Mesenchymal stem cell (in vitro differentiated cells and primary cell): ENCODE measurements around the gene TGFBR2.

Source experiments
- DNase-seq: peaks from one replicate; pipeline ENCODE4 v3.0.0-alpha.2; 2013
- H2AFZ ChIP-seq: one replicate; pipeline ENCODE4 v1.6.1; 2013; ENCODE audit warnings: low read depth, mild to moderate bottlenecking, control low read depth, inconsistent platforms, low read length, moderate library complexity
- H2AK5ac ChIP-seq: 2 replicates; pipeline ENCODE4 v1.6.1; 2013; ENCODE audit warnings: low read length, moderate library complexity, mild to moderate bottlenecking, inconsistent platforms; ENCODE audit not compliant: severe bottlenecking
- H2BK120ac ChIP-seq: one replicate; pipeline ENCODE4 v1.6.1; 2013; ENCODE audit warnings: low read depth, mild to moderate bottlenecking, inconsistent platforms, low read length, moderate library complexity
- H2BK12ac ChIP-seq, 2 experiments: one replicate each; pipeline ENCODE4 v1.6.1; 2013; ENCODE audit warnings: inconsistent platforms in 2 of 2, low read length in 2 of 2, mild to moderate bottlenecking in 2 of 2, moderate library complexity in 2 of 2, control low read depth in 1 of 2
- H2BK15ac ChIP-seq: one replicate; pipeline ENCODE4 v1.6.1; 2013; ENCODE audit warnings: mild to moderate bottlenecking, low read depth, inconsistent platforms; ENCODE audit not compliant: poor library complexity, severe bottlenecking
- H2BK5ac ChIP-seq: 2 replicates; pipeline ENCODE4 v1.6.1; 2013; ENCODE audit warnings: low read depth, mild to moderate bottlenecking, low read length, control low read depth, inconsistent platforms; ENCODE audit not compliant: poor library complexity, severe bottlenecking
- H3K14ac ChIP-seq, 2 experiments: one replicate each; pipeline ENCODE4 v1.6.1; 2013; ENCODE audit warnings: inconsistent platforms in 2 of 2, low read length in 2 of 2, control low read depth in 1 of 2, mild to moderate bottlenecking in 1 of 2, moderate library complexity in 1 of 2
- H3K18ac ChIP-seq, 2 experiments: one replicate each; pipeline ENCODE4 v1.6.1; 2013; ENCODE audit warnings: inconsistent platforms in 2 of 2, low read length in 2 of 2, control low read depth in 1 of 2, low read depth in 1 of 2, mild to moderate bottlenecking in 1 of 2
- H3K23ac ChIP-seq, 2 experiments: one replicate each; pipeline ENCODE4 v1.6.1; 2013; ENCODE audit warnings: inconsistent platforms in 2 of 2, low read length in 2 of 2, mild to moderate bottlenecking in 2 of 2, moderate library complexity in 2 of 2, control low read depth in 1 of 2
- H3K27ac ChIP-seq: 2 replicates; pipeline ENCODE4 v1.5.1; 2013; ENCODE audit warnings: mild to moderate bottlenecking, moderate library complexity, low read length, control low read depth, inconsistent platforms; ENCODE audit not compliant: poor library complexity, severe bottlenecking
- H3K27me3 ChIP-seq, 2 experiments: 2 replicates each; pipeline versions ENCODE4 v1.6.1 to v1.7.0; 2013; ENCODE audit warnings: low read length in 2 of 2, mild to moderate bottlenecking in 2 of 2, moderate library complexity in 2 of 2, control low read depth in 1 of 2, inconsistent platforms in 1 of 2; ENCODE audit not compliant: control insufficient read depth in 1 of 2, insufficient read depth in 1 of 2
- H3K36me3 ChIP-seq, 2 experiments: 2 replicates each; pipeline versions ENCODE4 v1.6.1 to v1.7.0; 2013; ENCODE audit warnings: low read length in 2 of 2, control low read depth in 1 of 2, inconsistent platforms in 1 of 2, low read depth in 1 of 2, mild to moderate bottlenecking in 1 of 2; ENCODE audit not compliant: insufficient read depth in 2 of 2, control insufficient read depth in 1 of 2
- H3K4ac ChIP-seq, 2 experiments: one replicate each; pipeline ENCODE4 v1.6.1; 2013; ENCODE audit warnings: inconsistent platforms in 2 of 2, low read length in 2 of 2, mild to moderate bottlenecking in 2 of 2, moderate library complexity in 2 of 2, control low read depth in 1 of 2, low read depth in 1 of 2
- H3K4me1 ChIP-seq: 2 replicates; pipeline ENCODE4 v1.6.1; 2013; ENCODE audit warnings: low read depth, low read length, control low read depth; ENCODE audit not compliant: control insufficient read depth, insufficient read depth
- H3K4me2 ChIP-seq: 2 replicates; pipeline ENCODE4 v1.6.1; 2013; ENCODE audit warnings: low read length, mild to moderate bottlenecking, inconsistent platforms; ENCODE audit not compliant: poor library complexity, severe bottlenecking
- H3K4me3 ChIP-seq, 2 experiments: 2 replicates each; pipeline versions ENCODE4 v1.5.1 to v1.7.0; 2013; ENCODE audit warnings: low read length in 2 of 2, mild to moderate bottlenecking in 2 of 2, control low read depth in 1 of 2, low read depth in 1 of 2; ENCODE audit not compliant: insufficient read depth in 1 of 2
- H3K79me1 ChIP-seq: replicated peaks from 2 replicates; pipeline ENCODE4 v1.6.1; 2013; ENCODE audit warnings: mild to moderate bottlenecking, control low read depth, low read length, inconsistent platforms; ENCODE audit not compliant: poor library complexity, severe bottlenecking
- H3K9ac ChIP-seq: 2 replicates; pipeline ENCODE4 v1.7.0; 2013; ENCODE audit warnings: mild to moderate bottlenecking, low read length, moderate library complexity
- H3K9me3 ChIP-seq: 2 replicates; pipeline ENCODE4 v1.7.0; 2013; ENCODE audit warnings: mild to moderate bottlenecking, low read length; ENCODE audit not compliant: control insufficient read depth
- H4K8ac ChIP-seq: one replicate; pipeline ENCODE4 v1.6.1; 2013; ENCODE audit warnings: inconsistent platforms, mild to moderate bottlenecking, low read length, moderate library complexity
- H4K91ac ChIP-seq: one replicate; pipeline ENCODE4 v1.6.1; 2013; ENCODE audit warnings: mild to moderate bottlenecking, low read length, inconsistent platforms
- WGBS: methylation state at CpG from one replicate; pipeline ENCODE4 v1.1.7; 2013; ENCODE audit warnings: mixed read lengths; 5-methylcytosine and 5-hydroxymethylcytosine counted together

Gene TGFBR2

DNA sequence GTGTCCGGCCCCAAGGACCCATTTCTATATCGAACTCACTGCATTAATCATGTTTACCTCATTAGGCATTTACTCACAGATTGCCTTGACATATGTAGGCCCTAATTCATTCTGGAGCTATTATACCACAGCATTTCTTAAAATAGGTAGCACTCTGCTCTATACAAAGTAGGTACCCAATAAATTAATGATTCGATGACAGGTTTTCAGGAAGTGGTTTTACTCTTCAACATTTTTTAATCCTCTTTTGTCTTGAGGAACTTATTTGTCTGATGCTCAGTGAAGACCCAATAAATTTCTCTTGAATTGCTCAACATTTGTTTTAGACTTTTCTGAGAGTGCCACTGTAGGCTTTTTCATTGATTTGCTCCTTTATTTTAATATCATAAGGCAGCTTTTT lies 12.1 kb downstream of the TGFBR2 start:
- Histone ChIP-seq H3K36me3 (peaks cover 6 to 44% of the 10 kb centered on the region in 2 experiments), H3K14ac (no peak overlapping the region), H2BK5ac (no peak overlapping the region), H3K4me3 (no peak overlapping the region), H2BK12ac (no peak overlapping the region), H3K4me1 (peaks cover 5% of the 10 kb centered on the region), H3K18ac (no peak overlapping the region), H3K79me1 (peaks cover 2% of the 10 kb centered on the region), H2AFZ (no peak overlapping the region), H2BK15ac (no peak overlapping the region), H4K8ac (no peak overlapping the region), H3K4me2 (no peak overlapping the region), H3K23ac (no peak overlapping the region), H2BK120ac (no peak overlapping the region), H3K27me3 (no peaks in the 10 kb centered on the region), H3K9me3 (no peaks in the 10 kb centered on the region), H3K27ac (no peak overlapping the region), H3K9ac (no peak overlapping the region), H2AK5ac (no peak overlapping the region), H3K4ac (no peak overlapping the region), H4K91ac (no peak overlapping the region)
- WGBS, result 85% methylated on average over 2 of the region's 3 CpGs
- DNase-seq, result no peak

DNA sequence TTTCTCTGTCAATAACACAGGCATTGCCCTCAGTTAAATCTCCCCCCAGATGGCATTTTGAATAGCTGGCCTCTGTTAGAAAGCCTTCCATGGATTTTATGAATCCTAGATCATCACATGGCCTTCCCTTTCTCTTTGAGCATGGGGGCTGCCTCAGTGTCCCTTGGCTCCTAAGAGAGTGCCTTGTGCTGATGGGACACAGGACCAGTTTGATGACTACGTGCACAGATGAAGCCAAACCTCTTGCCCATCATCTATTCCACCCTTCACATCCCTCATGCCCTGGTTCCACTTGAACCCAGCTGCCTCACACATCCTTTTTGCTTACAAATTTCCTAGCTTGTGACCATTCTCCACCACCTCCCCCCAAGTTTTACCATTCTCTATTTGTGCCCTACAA lies 12.9 kb downstream of the TGFBR2 start:
- H4K91ac ChIP-seq, result peak overlapping the region; percentile 50
- peak overlapping the region; percentile 61 to 91 for H3K18ac ChIP-seq
- H4K8ac ChIP-seq, result peak overlapping the region; percentile 23
- H2BK12ac ChIP-seq, result peak overlapping the region in 1 of 2 experiments; percentile 77
- H3K4me3 ChIP-seq, result no peak overlapping the region
- peak overlapping the region; percentile 80 for H2AK5ac ChIP-seq
- H2BK15ac ChIP-seq, result peak overlapping the region; percentile 67
- no peak for DNase-seq
- H3K27me3 ChIP-seq, result no peaks in the 10 kb centered on the region
- H2BK5ac ChIP-seq, result no peak overlapping the region
- peaks cover 6 to 50% of the 10 kb centered on the region in 2 experiments for H3K36me3 ChIP-seq
- H3K23ac ChIP-seq, result no peak overlapping the region
- H3K14ac ChIP-seq, result peak overlapping the region in 1 of 2 experiments; percentile 75
- H3K4ac ChIP-seq, result peak overlapping the region in 1 of 2 experiments; percentile 46
- H3K9me3 ChIP-seq, result no peaks in the 10 kb centered on the region
- H2BK120ac ChIP-seq, result no peak overlapping the region
- no peak overlapping the region for H3K4me2 ChIP-seq
- no peak overlapping the region for H3K9ac ChIP-seq
- no peak overlapping the region for H3K27ac ChIP-seq
- H2AFZ ChIP-seq, result no peak overlapping the region
- 97% methylated on average over 1 of the region's 1 CpG for WGBS
- H3K4me1 ChIP-seq, result peaks cover 5% of the 10 kb centered on the region
- H3K79me1 ChIP-seq, result peaks cover 2% of the 10 kb centered on the region

DNA sequence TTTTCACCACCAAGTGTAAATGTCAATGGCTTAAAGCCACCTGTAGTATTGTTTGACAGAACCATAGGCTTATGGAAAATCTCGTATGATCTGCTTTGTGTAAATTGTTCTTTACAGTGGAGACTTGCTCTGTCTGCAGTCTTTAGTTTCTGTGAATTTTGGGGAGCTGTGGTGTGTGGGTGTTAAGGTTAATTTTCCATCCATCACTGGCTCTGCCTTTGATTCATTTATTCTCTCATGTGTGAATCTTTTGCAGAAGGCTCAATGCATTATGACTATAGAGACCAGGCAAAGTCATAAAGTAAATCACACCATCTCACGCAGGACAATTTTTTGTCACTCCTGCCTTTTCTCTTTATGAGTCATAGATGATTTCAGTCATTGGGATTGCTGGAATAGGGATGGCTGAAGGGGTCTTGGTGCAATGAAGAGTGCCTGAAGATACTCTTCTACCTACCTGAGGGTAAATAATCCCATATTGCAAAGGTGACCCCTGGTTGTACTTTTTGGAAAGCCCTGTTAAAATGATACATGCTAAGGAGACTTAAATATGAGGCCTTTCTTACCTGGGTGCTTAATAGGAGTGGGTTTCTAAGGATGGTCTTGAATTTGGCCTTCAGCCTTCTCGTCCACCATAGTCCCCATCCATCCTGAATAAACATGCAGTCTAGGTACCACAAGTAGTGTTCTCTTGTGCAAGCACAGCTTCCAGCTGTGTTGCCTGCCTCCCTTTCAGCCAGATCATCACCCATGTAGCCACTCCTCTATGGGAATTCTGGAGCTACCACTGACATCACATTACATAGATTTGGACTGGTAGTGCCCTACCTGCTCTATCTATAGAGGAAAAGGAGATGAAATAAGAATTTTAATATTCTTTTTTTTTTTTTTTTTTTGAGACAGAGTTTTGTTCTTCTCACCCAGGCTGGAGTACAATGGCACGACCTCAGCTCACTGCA lies 14.3 kb downstream of the TGFBR2 start:
- WGBS, result 84% methylated on average over 3 of the region's 4 CpGs
- peak overlapping the region in 1 of 2 experiments; percentile 47 for H2BK12ac ChIP-seq
- no peak overlapping the region for H3K4ac ChIP-seq
- H2BK5ac ChIP-seq, result no peak overlapping the region
- H2BK120ac ChIP-seq, result no peak overlapping the region
- no peak overlapping the region for H3K4me3 ChIP-seq
- peaks cover 2% of the 10 kb centered on the region for H3K79me1 ChIP-seq
- peak; percentile 45 for DNase-seq
- H2BK15ac ChIP-seq, result no peak overlapping the region
- no peak overlapping the region for H4K91ac ChIP-seq
- H3K4me1 ChIP-seq, result peaks cover 5% of the 10 kb centered on the region
- no peak overlapping the region for H2AK5ac ChIP-seq
- H3K14ac ChIP-seq, result peak overlapping the region in 1 of 2 experiments; percentile 77
- H4K8ac ChIP-seq, result no peak overlapping the region
- H3K9ac ChIP-seq, result no peak overlapping the region
- no peak overlapping the region for H2AFZ ChIP-seq
- H3K9me3 ChIP-seq, result no peaks in the 10 kb centered on the region
- H3K27ac ChIP-seq, result no peak overlapping the region
- no peaks in the 10 kb centered on the region for H3K27me3 ChIP-seq
- H3K4me2 ChIP-seq, result no peak overlapping the region
- H3K18ac ChIP-seq, result peak overlapping the region in 1 of 2 experiments; percentile 56
- peaks cover 6 to 57% of the 10 kb centered on the region in 2 experiments for H3K36me3 ChIP-seq
- no peak overlapping the region for H3K23ac ChIP-seq

DNA sequence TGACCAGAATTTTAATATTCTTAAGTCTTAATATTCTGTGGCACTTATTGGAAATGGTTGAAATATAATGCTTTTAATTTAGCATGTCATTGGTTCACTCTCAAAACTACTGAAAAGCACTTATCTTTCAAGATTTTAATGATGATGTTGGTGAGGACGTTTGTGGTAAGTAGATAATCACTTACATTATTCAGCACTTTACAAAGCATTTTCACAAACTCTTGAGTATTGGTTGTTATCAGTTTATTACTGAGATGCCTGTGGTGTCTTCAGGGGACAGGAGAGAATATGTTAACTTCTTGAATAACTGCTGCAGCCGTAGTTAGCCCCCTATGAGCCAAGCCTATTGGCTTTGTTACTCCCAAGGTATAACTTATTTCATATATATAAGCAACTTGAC lies 15.2 kb downstream of the TGFBR2 start:
- H3K23ac ChIP-seq, result no peak overlapping the region
- no peaks in the 10 kb centered on the region for H3K9me3 ChIP-seq
- H3K4me1 ChIP-seq, result peaks cover 7% of the 10 kb centered on the region
- no peak overlapping the region for H4K8ac ChIP-seq
- H2BK5ac ChIP-seq, result no peak overlapping the region
- no peak for DNase-seq
- H3K27ac ChIP-seq, result no peak overlapping the region
- no peak overlapping the region for H3K9ac ChIP-seq
- H3K79me1 ChIP-seq, result peaks cover 5% of the 10 kb centered on the region
- H2BK120ac ChIP-seq, result no peak overlapping the region
- no peak overlapping the region for H3K4ac ChIP-seq
- no peak overlapping the region for H2BK12ac ChIP-seq
- no peak overlapping the region for H3K4me2 ChIP-seq
- no peak overlapping the region for H3K4me3 ChIP-seq
- H3K36me3 ChIP-seq, result peaks cover 9 to 63% of the 10 kb centered on the region in 2 experiments
- no peak overlapping the region for H4K91ac ChIP-seq
- no CpG with 5 or more reads among the region's 2 CpGs for WGBS
- no peak overlapping the region for H2AFZ ChIP-seq
- H3K14ac ChIP-seq, result no peak overlapping the region
- H3K18ac ChIP-seq, result no peak overlapping the region
- H2BK15ac ChIP-seq, result no peak overlapping the region
- no peaks in the 10 kb centered on the region for H3K27me3 ChIP-seq
- H2AK5ac ChIP-seq, result no peak overlapping the region
